Mesenchymal stem cell (in vitro differentiated cells and primary cell): Measurements from ENCODE around the gene SYNE3.
A peak's percentile ranks its signal among the peaks of the same experiment; 100 is the strongest.

Source experiments
- DNase-seq: peaks from one replicate; pipeline ENCODE4 v3.0.0-alpha.2; 2013
- H2AFZ ChIP-seq: one replicate; pipeline ENCODE4 v1.6.1; 2013; ENCODE audit warnings: low read depth, mild to moderate bottlenecking, control low read depth, inconsistent platforms, low read length, moderate library complexity
- H2AK5ac ChIP-seq: 2 replicates; pipeline ENCODE4 v1.6.1; 2013; ENCODE audit warnings: low read length, moderate library complexity, mild to moderate bottlenecking, inconsistent platforms; ENCODE audit not compliant: severe bottlenecking
- H2BK120ac ChIP-seq: one replicate; pipeline ENCODE4 v1.6.1; 2013; ENCODE audit warnings: low read depth, mild to moderate bottlenecking, inconsistent platforms, low read length, moderate library complexity
- H2BK12ac ChIP-seq, 2 experiments: one replicate each; pipeline ENCODE4 v1.6.1; 2013; ENCODE audit warnings: inconsistent platforms in 2 of 2, low read length in 2 of 2, mild to moderate bottlenecking in 2 of 2, moderate library complexity in 2 of 2, control low read depth in 1 of 2
- H2BK15ac ChIP-seq: one replicate; pipeline ENCODE4 v1.6.1; 2013; ENCODE audit warnings: mild to moderate bottlenecking, low read depth, inconsistent platforms; ENCODE audit not compliant: poor library complexity, severe bottlenecking
- H2BK5ac ChIP-seq: 2 replicates; pipeline ENCODE4 v1.6.1; 2013; ENCODE audit warnings: low read depth, mild to moderate bottlenecking, low read length, control low read depth, inconsistent platforms; ENCODE audit not compliant: poor library complexity, severe bottlenecking
- H3K14ac ChIP-seq, 2 experiments: one replicate each; pipeline ENCODE4 v1.6.1; 2013; ENCODE audit warnings: inconsistent platforms in 2 of 2, low read length in 2 of 2, control low read depth in 1 of 2, mild to moderate bottlenecking in 1 of 2, moderate library complexity in 1 of 2
- H3K18ac ChIP-seq, 2 experiments: one replicate each; pipeline ENCODE4 v1.6.1; 2013; ENCODE audit warnings: inconsistent platforms in 2 of 2, low read length in 2 of 2, control low read depth in 1 of 2, low read depth in 1 of 2, mild to moderate bottlenecking in 1 of 2
- H3K23ac ChIP-seq, 2 experiments: one replicate each; pipeline ENCODE4 v1.6.1; 2013; ENCODE audit warnings: inconsistent platforms in 2 of 2, low read length in 2 of 2, mild to moderate bottlenecking in 2 of 2, moderate library complexity in 2 of 2, control low read depth in 1 of 2
- H3K27ac ChIP-seq: 2 replicates; pipeline ENCODE4 v1.5.1; 2013; ENCODE audit warnings: mild to moderate bottlenecking, moderate library complexity, low read length, control low read depth, inconsistent platforms; ENCODE audit not compliant: poor library complexity, severe bottlenecking
- H3K27me3 ChIP-seq, 2 experiments: 2 replicates each; pipeline versions ENCODE4 v1.6.1 to v1.7.0; 2013; ENCODE audit warnings: low read length in 2 of 2, mild to moderate bottlenecking in 2 of 2, moderate library complexity in 2 of 2, control low read depth in 1 of 2, inconsistent platforms in 1 of 2; ENCODE audit not compliant: control insufficient read depth in 1 of 2, insufficient read depth in 1 of 2
- H3K36me3 ChIP-seq, 2 experiments: 2 replicates each; pipeline versions ENCODE4 v1.6.1 to v1.7.0; 2013; ENCODE audit warnings: low read length in 2 of 2, control low read depth in 1 of 2, inconsistent platforms in 1 of 2, low read depth in 1 of 2, mild to moderate bottlenecking in 1 of 2; ENCODE audit not compliant: insufficient read depth in 2 of 2, control insufficient read depth in 1 of 2
- H3K4ac ChIP-seq, 2 experiments: one replicate each; pipeline ENCODE4 v1.6.1; 2013; ENCODE audit warnings: inconsistent platforms in 2 of 2, low read length in 2 of 2, mild to moderate bottlenecking in 2 of 2, moderate library complexity in 2 of 2, control low read depth in 1 of 2, low read depth in 1 of 2
- H3K4me1 ChIP-seq: 2 replicates; pipeline ENCODE4 v1.6.1; 2013; ENCODE audit warnings: low read depth, low read length, control low read depth; ENCODE audit not compliant: control insufficient read depth, insufficient read depth
- H3K4me2 ChIP-seq: 2 replicates; pipeline ENCODE4 v1.6.1; 2013; ENCODE audit warnings: low read length, mild to moderate bottlenecking, inconsistent platforms; ENCODE audit not compliant: poor library complexity, severe bottlenecking
- H3K4me3 ChIP-seq, 2 experiments: 2 replicates each; pipeline versions ENCODE4 v1.5.1 to v1.7.0; 2013; ENCODE audit warnings: low read length in 2 of 2, mild to moderate bottlenecking in 2 of 2, control low read depth in 1 of 2, low read depth in 1 of 2; ENCODE audit not compliant: insufficient read depth in 1 of 2
- H3K79me1 ChIP-seq: replicated peaks from 2 replicates; pipeline ENCODE4 v1.6.1; 2013; ENCODE audit warnings: mild to moderate bottlenecking, control low read depth, low read length, inconsistent platforms; ENCODE audit not compliant: poor library complexity, severe bottlenecking
- H3K9ac ChIP-seq: 2 replicates; pipeline ENCODE4 v1.7.0; 2013; ENCODE audit warnings: mild to moderate bottlenecking, low read length, moderate library complexity
- H3K9me3 ChIP-seq: 2 replicates; pipeline ENCODE4 v1.7.0; 2013; ENCODE audit warnings: mild to moderate bottlenecking, low read length; ENCODE audit not compliant: control insufficient read depth
- H4K8ac ChIP-seq: one replicate; pipeline ENCODE4 v1.6.1; 2013; ENCODE audit warnings: inconsistent platforms, mild to moderate bottlenecking, low read length, moderate library complexity
- H4K91ac ChIP-seq: one replicate; pipeline ENCODE4 v1.6.1; 2013; ENCODE audit warnings: mild to moderate bottlenecking, low read length, inconsistent platforms
- WGBS: methylation state at CpG from one replicate; pipeline ENCODE4 v1.1.7; 2013; ENCODE audit warnings: mixed read lengths; 5-methylcytosine and 5-hydroxymethylcytosine counted together

SYNE3 gene

DNA sequence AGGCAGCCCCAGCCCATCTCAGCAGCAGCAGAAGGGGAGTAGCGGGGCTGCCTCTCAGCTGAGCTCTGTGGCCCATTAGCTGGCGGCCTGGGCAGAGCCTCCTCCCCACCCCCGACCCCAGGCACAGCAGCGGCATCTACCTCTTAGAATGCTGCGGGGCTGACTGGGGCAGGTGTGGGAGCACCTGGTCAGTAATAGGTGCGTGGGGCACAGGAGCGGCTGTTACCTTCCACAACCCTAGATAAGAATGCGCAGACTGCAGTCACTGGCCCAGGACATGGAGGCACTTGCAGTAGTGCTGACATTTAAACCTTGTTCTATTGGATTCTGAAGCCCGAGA, 35.6 kb downstream of the SYNE3 start:
- peaks cover 12% of the 10 kb centered on the region for H3K4me1 ChIP-seq
- peak overlapping the region in 1 of 2 experiments; percentile 46 for H3K14ac ChIP-seq
- no peaks in the 10 kb centered on the region for H3K9me3 ChIP-seq
- H2BK5ac ChIP-seq: no peak overlapping the region
- no peak overlapping the region for H2AK5ac ChIP-seq
- H3K4me2 ChIP-seq: no peak overlapping the region
- H3K4me3 ChIP-seq: no peak overlapping the region
- peak overlapping the region in 1 of 2 experiments; percentile 9 for H3K23ac ChIP-seq
- H3K18ac ChIP-seq: peak overlapping the region in 1 of 2 experiments; percentile 80
- H3K27me3 ChIP-seq: no peaks in the 10 kb centered on the region
- H3K9ac ChIP-seq: peak overlapping the region; percentile 72
- no peak for DNase-seq
- peak overlapping the region; percentile 15 to 69 for H3K4ac ChIP-seq
- WGBS: 89% methylated on average over 9 of the region's 9 CpGs
- H2BK12ac ChIP-seq: peak overlapping the region in 1 of 2 experiments; percentile 94
- H2BK120ac ChIP-seq: peak overlapping the region; percentile 11
- no peak overlapping the region for H4K91ac ChIP-seq
- no peak overlapping the region for H2AFZ ChIP-seq
- no peak overlapping the region for H3K27ac ChIP-seq
- H4K8ac ChIP-seq: no peak overlapping the region
- H3K79me1 ChIP-seq: no peaks in the 10 kb centered on the region
- H3K36me3 ChIP-seq: peaks cover 0 to 4% of the 10 kb centered on the region in 2 experiments
- no peak overlapping the region for H2BK15ac ChIP-seq

DNA sequence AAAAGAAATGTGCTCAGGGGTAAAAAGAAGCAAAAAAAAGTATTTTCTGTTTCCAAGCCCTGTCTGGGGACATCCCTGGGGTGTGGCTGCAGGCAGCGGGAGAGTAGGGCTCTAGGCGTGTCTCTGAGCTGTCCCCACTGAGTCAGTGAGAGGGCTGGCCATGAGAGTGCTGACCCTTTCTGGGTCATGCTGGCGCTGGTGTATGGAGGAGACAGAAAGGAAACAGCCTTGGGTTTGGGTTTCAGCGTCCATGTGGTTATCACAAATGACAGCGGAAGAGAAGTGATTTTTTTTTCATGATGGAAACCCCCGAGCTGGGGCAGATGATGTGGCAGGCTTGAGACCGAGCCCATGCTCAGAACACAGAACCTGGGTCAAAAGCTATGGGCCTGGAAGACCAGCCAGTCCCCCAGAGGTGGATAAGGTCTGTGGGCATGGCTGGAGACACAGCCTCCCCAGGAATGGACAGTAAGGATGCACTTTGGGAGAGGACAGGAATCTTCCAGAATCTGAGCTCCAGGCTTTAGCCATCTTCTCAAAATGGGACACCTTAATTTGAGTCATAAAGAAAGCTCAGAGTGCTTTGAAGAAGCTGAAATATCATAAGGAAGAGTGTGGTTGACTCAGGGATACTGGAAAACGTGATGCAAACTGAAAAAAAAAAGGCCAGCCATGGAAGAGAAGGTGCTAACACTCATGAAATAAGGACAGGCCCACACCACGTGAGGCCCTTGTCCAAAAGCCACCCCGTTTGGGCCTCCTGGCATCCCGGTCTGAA, 36.2 kb downstream of the SYNE3 start:
- peak; percentile 53 for DNase-seq
- Histone ChIP-seq H3K79me1 (no peaks in the 10 kb centered on the region), H3K14ac (no peak overlapping the region), H3K27ac (no peak overlapping the region), H2BK15ac (no peak overlapping the region), H2BK12ac (peak overlapping the region in 1 of 2 experiments; percentile 94), H3K4me2 (no peak overlapping the region), H3K9me3 (no peaks in the 10 kb centered on the region), H2BK120ac (no peak overlapping the region), H3K27me3 (no peaks in the 10 kb centered on the region), H4K91ac (peak overlapping the region; percentile 21), H2AFZ (no peak overlapping the region), H3K23ac (peak overlapping the region in 1 of 2 experiments; percentile 9), H3K36me3 (peaks cover 0 to 10% of the 10 kb centered on the region in 2 experiments), H2AK5ac (no peak overlapping the region), H2BK5ac (no peak overlapping the region), H3K4me3 (peak overlapping the region in 1 of 2 experiments; percentile 26), H3K4ac (peak overlapping the region; percentile 15 to 69), H3K4me1 (peaks cover 13% of the 10 kb centered on the region), H3K18ac (peak overlapping the region in 1 of 2 experiments; percentile 80), H4K8ac (no peak overlapping the region), H3K9ac (peak overlapping the region; percentile 72)
- 73% methylated on average over 11 of the region's 11 CpGs for WGBS

DNA sequence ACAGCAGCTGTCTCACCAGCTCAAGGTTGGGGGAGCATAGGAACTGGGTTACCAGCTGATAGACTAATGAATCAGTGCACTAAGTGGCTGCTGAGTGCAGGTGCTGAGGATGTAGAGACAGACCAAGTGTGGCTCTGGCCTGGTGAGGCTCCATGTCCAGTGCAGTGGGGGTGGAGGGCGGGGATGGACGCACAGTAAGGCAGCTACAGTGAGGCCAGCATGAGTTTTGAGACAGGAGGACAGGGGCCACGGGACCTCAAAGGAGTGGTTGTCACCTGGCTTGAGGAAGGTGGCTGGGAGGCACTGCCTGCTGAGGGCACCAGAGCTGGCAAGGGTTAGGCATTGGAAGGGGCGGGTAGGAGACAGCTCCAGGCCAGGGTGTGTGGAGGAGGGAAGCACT, 37.0 kb downstream of the SYNE3 start:
- Histone ChIP-seq H3K4me1 (peaks cover 15% of the 10 kb centered on the region), H2BK120ac (no peak overlapping the region), H3K27ac (no peak overlapping the region), H2AFZ (no peak overlapping the region), H3K36me3 (peaks cover 6 to 18% of the 10 kb centered on the region in 2 experiments), H4K91ac (peak overlapping the region; percentile 10), H3K27me3 (no peaks in the 10 kb centered on the region), H2BK5ac (no peak overlapping the region), H4K8ac (no peak overlapping the region), H2AK5ac (no peak overlapping the region), H3K14ac (peak overlapping the region in 1 of 2 experiments; percentile 8), H3K9me3 (no peaks in the 10 kb centered on the region), H2BK12ac (peak overlapping the region in 1 of 2 experiments; percentile 11), H3K4me2 (no peak overlapping the region), H3K4me3 (no peak overlapping the region), H2BK15ac (no peak overlapping the region), H3K18ac (peak overlapping the region; percentile 45 to 62), H3K79me1 (no peaks in the 10 kb centered on the region), H3K9ac (peak overlapping the region; percentile 41), H3K4ac (no peak overlapping the region), H3K23ac (no peak overlapping the region)
- no peak for DNase-seq
- 96% methylated on average over 4 of the region's 4 CpGs for WGBS

DNA sequence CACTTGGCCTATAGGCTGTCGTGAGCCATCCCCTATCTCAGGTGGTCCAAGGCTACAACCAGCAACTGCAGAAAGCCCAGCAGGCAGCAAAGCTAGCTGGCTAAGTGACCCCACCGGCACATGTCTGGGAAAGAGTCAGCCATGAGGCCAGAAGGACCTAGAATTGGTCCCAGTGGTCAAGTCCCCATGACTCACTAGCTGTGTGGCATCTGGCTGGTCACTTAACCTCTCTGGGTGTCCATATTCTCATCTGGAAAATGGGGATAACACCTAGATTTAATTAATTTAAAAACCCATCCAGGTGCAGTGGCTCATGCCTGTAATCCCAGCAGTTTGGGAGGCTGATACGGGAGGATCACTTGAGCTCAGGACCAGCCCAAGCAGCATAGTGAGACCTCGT, 37.6 kb downstream of the SYNE3 start:
- no peak overlapping the region for H2BK15ac ChIP-seq
- no peaks in the 10 kb centered on the region for H3K79me1 ChIP-seq
- peak overlapping the region; percentile 51 for H3K9ac ChIP-seq
- H3K23ac ChIP-seq: no peak overlapping the region
- 94% methylated on average over 4 of the region's 4 CpGs for WGBS
- H3K4me2 ChIP-seq: no peak overlapping the region
- no peak overlapping the region for H2BK12ac ChIP-seq
- H3K9me3 ChIP-seq: no peaks in the 10 kb centered on the region
- DNase-seq: no peak
- H3K4me1 ChIP-seq: peaks cover 12% of the 10 kb centered on the region
- H3K4me3 ChIP-seq: no peak overlapping the region
- H3K14ac ChIP-seq: no peak overlapping the region
- H3K36me3 ChIP-seq: peaks cover 10 to 24% of the 10 kb centered on the region in 2 experiments
- no peak overlapping the region for H2AK5ac ChIP-seq
- H3K4ac ChIP-seq: no peak overlapping the region
- no peak overlapping the region for H2BK5ac ChIP-seq
- H2BK120ac ChIP-seq: no peak overlapping the region
- H4K91ac ChIP-seq: no peak overlapping the region
- H2AFZ ChIP-seq: no peak overlapping the region
- no peaks in the 10 kb centered on the region for H3K27me3 ChIP-seq
- no peak overlapping the region for H3K27ac ChIP-seq
- H4K8ac ChIP-seq: no peak overlapping the region
- no peak overlapping the region for H3K18ac ChIP-seq
